Fibroblast of lung (primary cell): ENCODE results near the gene TAF1C. TPM values are rescaled to one million over a fixed set of nuclear protein-coding genes. Genes with fewer than 3 reads are reported as not detected.

ENCODE experiments used
- DNase-seq, 2 donors: peaks; one replicate each; pipeline versions ENCODE4 v3.0.0 to v3.0.0-alpha.2; 2010; ENCODE audit warnings: low read depth in 2 of 2
- H2AFZ ChIP-seq: 2 replicates; pipeline ENCODE4 v1.5.1; 2012; ENCODE audit warnings: low read length, control low read depth, inconsistent platforms
- H3K27ac ChIP-seq: 2 replicates; pipeline ENCODE4 v1.5.1; 2011; ENCODE audit warnings: low read length, control low read depth; ENCODE audit not compliant: insufficient read depth
- H3K27me3 ChIP-seq: 2 replicates; pipeline ENCODE4 v1.5.1; 2011; ENCODE audit warnings: mild to moderate bottlenecking, low read length; ENCODE audit not compliant: control insufficient read depth, insufficient read depth
- H3K36me3 ChIP-seq: 2 replicates; pipeline ENCODE4 v1.5.1; 2011; ENCODE audit warnings: low read length; ENCODE audit not compliant: control insufficient read depth, insufficient read depth
- H3K4me1 ChIP-seq: 2 replicates; pipeline ENCODE4 v1.5.1; 2011; ENCODE audit warnings: low read length; ENCODE audit not compliant: control insufficient read depth, insufficient read depth; ENCODE audit errors: extremely low read depth
- H3K4me2 ChIP-seq: 2 replicates; pipeline ENCODE4 v1.5.1; 2011; ENCODE audit warnings: low read length, control low read depth; ENCODE audit not compliant: insufficient read depth; ENCODE audit errors: extremely low read depth
- H3K4me3 ChIP-seq, 4 experiments: fragments of 200-600 bp in 1 of 4; sonication (generic) in 1 of 4; replicated peaks in 1 of 4; 2 replicates each; pipeline ENCODE4 v1.5.1; 2011 to 2016; ENCODE audit warnings: low read length in 4 of 4, low read depth in 3 of 4, mild to moderate bottlenecking in 3 of 4, control low read depth in 2 of 4, inconsistent platforms in 1 of 4, mixed read lengths in 1 of 4; ENCODE audit not compliant: insufficient read depth in 1 of 4; ENCODE audit errors: control extremely low read depth in 1 of 4
- H3K79me2 ChIP-seq: 2 replicates; pipeline ENCODE4 v1.5.1; 2012; ENCODE audit warnings: mild to moderate bottlenecking, low read length, inconsistent platforms; ENCODE audit not compliant: control insufficient read depth, insufficient read depth
- H3K9ac ChIP-seq: 2 replicates; pipeline ENCODE4 v1.5.1; 2011; ENCODE audit warnings: mild to moderate bottlenecking, low read length, control low read depth; ENCODE audit not compliant: insufficient read depth
- H3K9me3 ChIP-seq: 2 replicates; pipeline ENCODE4 v1.5.1; 2012; ENCODE audit warnings: low read depth, low read length; ENCODE audit not compliant: control insufficient read depth, insufficient read depth
- H4K20me1 ChIP-seq: 2 replicates; pipeline ENCODE4 v1.5.1; 2011; ENCODE audit warnings: low read length; ENCODE audit not compliant: control insufficient read depth, insufficient read depth; ENCODE audit errors: extremely low read depth
- EZH2 ChIP-seq: IDR thresholded peaks from 2 replicates; pipeline ENCODE4 v1.5.1; 2012; ENCODE audit warnings: low read length, control low read depth, mild to moderate bottlenecking; ENCODE audit errors: missing control alignments
- polyA plus RNA-seq, 2 donors: library from polyadenylated mRNA; depleted of rRNA in 1 of 2; stranded (reverse) in 1 of 2; unstranded in 1 of 2; fragments of >200 nt; gene quantifications; 2 replicates each; pipeline ENCODE4 v1.2.1, GENCODE V29; 2011 to 2012; ENCODE audit warnings: missing spikeins in 1 of 2
- total RNA-seq: library from RNA; depleted of rRNA; stranded (reverse); fragments of >200 nt; gene quantifications from 2 replicates; pipeline ENCODE4 v1.2.1, GENCODE V29; 2014
- TF ChIP-seq, protein P1 (sequence below), 2 donors: IDR thresholded peaks in 1 of 2; conservative IDR thresholded peaks in 1 of 2; 1 replicate in 1 of 2; 2 replicates in 1 of 2; pipeline ENCODE4 v1.5.1; 2011 to 2012; ENCODE audit warnings: low read length in 2 of 2, control low read depth in 1 of 2, inconsistent platforms in 1 of 2, low read depth in 1 of 2, mild to moderate bottlenecking in 1 of 2

Gene TAF1C
- total and polyA plus RNA-seq, 2 donors (not counting 1 experiment from before 2014, with no cell fraction given) = 9.3 to 12.9 TPM

DNA sequence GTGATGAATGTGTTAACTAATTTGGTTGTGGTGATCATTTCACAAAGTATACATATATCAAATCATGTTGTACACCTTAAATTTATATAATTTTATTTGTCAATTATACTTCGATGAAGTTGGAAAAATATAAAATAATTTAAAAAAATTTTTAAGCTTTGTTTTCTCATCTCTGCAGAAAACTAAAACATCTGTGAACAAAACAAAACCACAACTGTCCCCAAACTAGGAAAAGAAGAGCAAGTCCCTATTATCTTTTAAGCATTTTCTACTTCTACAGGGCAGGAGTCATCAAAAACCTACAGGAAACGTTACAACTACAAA is 48.4 kb downstream of the TAF1C start:
- H3K9me3 ChIP-seq = no peaks in the 10 kb centered on the region
- H3K4me2 ChIP-seq = no peak overlapping the region
- H3K79me2 ChIP-seq = peaks cover 9% of the 10 kb centered on the region
- H3K4me1 ChIP-seq = no peaks in the 10 kb centered on the region
- no peak overlapping the region for H3K27ac ChIP-seq
- no peak for DNase-seq
- H3K9ac ChIP-seq = no peak overlapping the region
- H2AFZ ChIP-seq = no peak overlapping the region
- TF ChIP-seq, protein P1, sequence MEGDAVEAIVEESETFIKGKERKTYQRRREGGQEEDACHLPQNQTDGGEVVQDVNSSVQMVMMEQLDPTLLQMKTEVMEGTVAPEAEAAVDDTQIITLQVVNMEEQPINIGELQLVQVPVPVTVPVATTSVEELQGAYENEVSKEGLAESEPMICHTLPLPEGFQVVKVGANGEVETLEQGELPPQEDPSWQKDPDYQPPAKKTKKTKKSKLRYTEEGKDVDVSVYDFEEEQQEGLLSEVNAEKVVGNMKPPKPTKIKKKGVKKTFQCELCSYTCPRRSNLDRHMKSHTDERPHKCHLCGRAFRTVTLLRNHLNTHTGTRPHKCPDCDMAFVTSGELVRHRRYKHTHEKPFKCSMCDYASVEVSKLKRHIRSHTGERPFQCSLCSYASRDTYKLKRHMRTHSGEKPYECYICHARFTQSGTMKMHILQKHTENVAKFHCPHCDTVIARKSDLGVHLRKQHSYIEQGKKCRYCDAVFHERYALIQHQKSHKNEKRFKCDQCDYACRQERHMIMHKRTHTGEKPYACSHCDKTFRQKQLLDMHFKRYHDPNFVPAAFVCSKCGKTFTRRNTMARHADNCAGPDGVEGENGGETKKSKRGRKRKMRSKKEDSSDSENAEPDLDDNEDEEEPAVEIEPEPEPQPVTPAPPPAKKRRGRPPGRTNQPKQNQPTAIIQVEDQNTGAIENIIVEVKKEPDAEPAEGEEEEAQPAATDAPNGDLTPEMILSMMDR (conservative IDR thresholded peaks at IDR 0.05 in 1 of 2, IDR thresholded peaks at IDR 0.05 in 1 of 2; ENCODE audit: low read depth in 1 of 2, low read length in 2 of 2) = no peak
- no peak for TF ChIP-seq EZH2
- H4K20me1 ChIP-seq = no peaks in the 10 kb centered on the region
- H3K27me3 ChIP-seq = no peaks in the 10 kb centered on the region
- no peak overlapping the region for H3K4me3 ChIP-seq
- no peaks in the 10 kb centered on the region for H3K36me3 ChIP-seq

DNA sequence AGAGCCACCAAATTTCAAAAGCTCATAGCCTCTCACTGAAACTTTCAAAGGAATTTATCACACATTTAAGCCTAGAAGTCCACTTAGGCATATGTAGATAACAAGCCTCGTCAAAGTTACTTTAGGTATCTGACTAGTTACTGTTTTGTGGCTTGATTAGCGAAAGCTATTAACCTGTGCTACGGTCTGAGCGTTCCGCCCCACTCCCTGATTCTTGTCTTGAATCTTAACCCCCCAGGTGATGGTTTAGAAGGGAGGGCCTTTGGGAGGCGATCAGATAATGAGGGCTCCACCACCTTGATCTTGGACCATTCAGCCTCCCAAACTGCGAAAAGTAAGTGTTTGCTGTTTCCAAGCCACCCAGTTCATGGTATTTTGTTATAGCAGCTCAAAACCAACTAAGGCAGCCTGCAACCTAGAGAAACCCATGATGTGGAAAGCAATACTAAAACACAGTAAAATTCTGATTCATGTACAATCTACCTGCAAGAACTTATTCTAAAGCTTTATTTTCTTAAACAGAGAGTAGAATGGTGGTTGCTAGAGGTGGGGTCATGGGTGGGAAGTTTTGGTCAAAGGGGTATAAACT is 49.0 kb downstream of the TAF1C start:
- Histone ChIP-seq H3K4me1 (no peaks in the 10 kb centered on the region), H2AFZ (no peak overlapping the region), H3K36me3 (no peaks in the 10 kb centered on the region), H3K4me2 (no peak overlapping the region), H3K27ac (no peak overlapping the region), H3K9me3 (no peaks in the 10 kb centered on the region), H3K4me3 (no peak overlapping the region), H4K20me1 (no peaks in the 10 kb centered on the region), H3K79me2 (peaks cover 7% of the 10 kb centered on the region), H3K27me3 (no peaks in the 10 kb centered on the region), H3K9ac (no peak overlapping the region)
- TF ChIP-seq, protein P1 (conservative IDR thresholded peaks at IDR 0.05 in 1 of 2, IDR thresholded peaks at IDR 0.05 in 1 of 2; ENCODE audit: low read depth in 1 of 2, low read length in 2 of 2) = no peak
- TF ChIP-seq EZH2 = no peak
- DNase-seq = no peak

DNA sequence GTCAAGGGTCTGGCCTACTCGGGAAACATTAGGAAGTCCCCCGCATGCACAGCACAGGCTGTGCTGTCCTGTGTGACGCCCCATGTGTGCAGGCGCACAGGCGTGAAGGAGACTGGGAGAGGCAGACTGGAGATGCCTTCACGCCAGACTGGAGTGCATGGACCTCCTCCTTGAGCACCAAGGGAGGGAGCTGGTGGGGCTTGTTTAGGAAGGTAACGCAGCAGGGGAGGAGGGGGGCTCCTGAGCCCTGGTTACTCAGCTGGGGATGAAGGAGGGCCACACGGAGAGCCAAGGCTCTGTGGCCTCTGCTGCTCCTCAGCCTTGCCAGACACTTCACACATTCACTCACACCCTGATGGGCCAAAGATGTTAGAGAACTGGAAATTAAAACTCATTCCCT is 49.6 kb downstream of the TAF1C start:
- H3K4me3 ChIP-seq = no peak overlapping the region
- H3K9ac ChIP-seq = no peak overlapping the region
- TF ChIP-seq EZH2 = no peak
- TF ChIP-seq, protein P1 (conservative IDR thresholded peaks at IDR 0.05 in 1 of 2, IDR thresholded peaks at IDR 0.05 in 1 of 2; ENCODE audit: low read depth in 1 of 2, low read length in 2 of 2) = no peak
- no peak overlapping the region for H3K4me2 ChIP-seq
- H3K4me1 ChIP-seq = no peaks in the 10 kb centered on the region
- H3K9me3 ChIP-seq = no peaks in the 10 kb centered on the region
- H3K79me2 ChIP-seq = peaks cover 7% of the 10 kb centered on the region
- H3K27ac ChIP-seq = no peak overlapping the region
- H3K36me3 ChIP-seq = no peaks in the 10 kb centered on the region
- no peak overlapping the region for H2AFZ ChIP-seq
- no peak for DNase-seq
- H3K27me3 ChIP-seq = no peaks in the 10 kb centered on the region
- H4K20me1 ChIP-seq = no peaks in the 10 kb centered on the region
